GM18951 (cell line): ENCODE data around the gene STXBP1.

ENCODE experiments used
- POLR2A ChIP-seq: IDR thresholded peaks from 4 replicates; pipeline ENCODE4 v1.6.1; 2011; ENCODE audit warnings: mild to moderate bottlenecking; ENCODE audit not compliant: insufficient read length, insufficient read depth; ENCODE audit errors: extremely low read depth
- in situ Hi-C: fragments of 300-500 bp; cut with MboI; formaldehyde crosslinking; loops from one replicate; pipeline ENCODE4 v1.12.0; 2022; ENCODE audit warnings: low sequenced_read_pairs, mixed read lengths, inconsistent platforms; ENCODE audit not compliant: unreplicated experiment

STXBP1 gene

DNA sequence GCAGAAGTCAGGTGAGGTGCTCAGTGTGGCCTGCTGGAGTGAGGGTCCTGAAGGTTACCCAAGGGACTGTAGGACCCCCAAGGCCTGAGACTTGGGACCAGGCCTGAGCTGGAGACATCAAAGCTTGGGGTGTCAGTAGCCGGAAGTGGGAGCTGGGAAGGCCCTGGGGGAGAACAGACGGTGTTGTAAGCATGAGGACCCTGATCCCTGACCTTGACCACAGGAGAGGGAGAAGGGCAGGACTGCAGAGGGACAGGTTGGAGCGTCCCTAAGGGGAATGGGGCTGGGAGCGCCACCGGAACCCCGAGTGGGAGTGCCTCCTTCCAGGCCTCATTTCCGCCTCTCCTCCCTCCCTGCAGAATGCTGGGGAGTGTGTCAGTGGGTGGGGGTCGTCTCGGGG lies 104.3 kb downstream of the STXBP1 start:
- in situ Hi-C loops, result no loop called here
- no peak for TF ChIP-seq POLR2A

DNA sequence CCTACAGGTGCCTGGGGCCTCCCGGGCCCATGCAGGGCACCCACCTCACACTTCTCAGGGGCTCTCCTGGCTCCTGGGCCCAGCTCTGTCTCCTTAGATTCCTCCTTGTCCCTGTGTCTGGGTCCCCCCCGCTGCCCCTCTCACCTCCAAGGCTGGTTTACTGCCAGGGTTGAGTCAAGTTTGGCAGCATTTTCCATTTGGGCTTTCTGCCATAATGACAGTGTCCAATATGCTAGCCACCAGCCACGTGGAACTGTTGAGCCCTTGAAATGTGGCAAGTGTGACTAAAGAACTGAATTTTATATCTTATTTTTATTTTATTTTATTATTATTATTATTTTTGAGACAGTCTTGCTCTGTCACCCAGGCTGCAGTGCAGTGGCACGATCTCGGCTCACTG lies 105.7 kb downstream of the STXBP1 start:
- no peak for TF ChIP-seq POLR2A
- in situ Hi-C loops, result no loop called here

DNA sequence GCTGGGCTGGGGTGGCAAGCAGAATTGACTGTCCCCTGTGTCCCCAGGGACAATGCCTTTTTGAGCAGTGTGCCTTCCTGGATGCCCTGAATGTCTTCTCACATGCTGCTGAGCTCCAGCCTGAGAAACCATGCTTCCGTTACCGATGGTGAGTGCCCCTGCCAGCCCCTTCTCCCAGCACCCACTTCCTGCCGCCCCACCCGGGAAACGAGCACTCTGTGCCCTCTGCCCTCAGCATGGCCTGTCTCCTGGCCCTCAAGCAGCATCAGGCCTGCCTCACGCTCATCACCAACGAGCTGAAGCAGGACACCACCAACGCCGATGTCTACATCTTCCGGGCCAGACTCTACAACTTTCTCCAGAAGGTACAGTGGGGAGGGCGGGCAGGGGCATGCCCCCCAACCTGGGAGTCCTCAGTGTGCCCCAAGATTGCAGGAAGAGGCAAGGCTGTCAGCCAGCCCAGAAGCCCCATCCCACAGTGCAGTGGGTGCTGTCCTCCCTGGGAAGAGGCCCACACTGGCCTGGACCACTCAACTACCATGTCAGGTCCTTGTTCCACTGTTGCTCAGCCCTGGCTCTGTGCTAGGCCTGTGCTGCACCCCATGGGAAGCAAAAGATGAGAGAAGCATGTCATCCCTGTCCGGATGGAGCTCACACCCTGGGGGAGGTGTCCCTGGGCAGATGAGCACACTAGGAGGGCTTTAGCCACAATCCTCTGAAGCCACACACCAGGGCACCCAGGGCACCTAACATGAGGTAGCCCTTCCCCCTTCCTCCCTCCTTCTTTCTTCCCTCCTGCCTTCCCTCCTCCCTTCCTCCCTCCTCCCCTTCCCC lies 108.2 kb downstream of the STXBP1 start:
- no peak for TF ChIP-seq POLR2A
- in situ Hi-C loops, result no loop called here

DNA sequence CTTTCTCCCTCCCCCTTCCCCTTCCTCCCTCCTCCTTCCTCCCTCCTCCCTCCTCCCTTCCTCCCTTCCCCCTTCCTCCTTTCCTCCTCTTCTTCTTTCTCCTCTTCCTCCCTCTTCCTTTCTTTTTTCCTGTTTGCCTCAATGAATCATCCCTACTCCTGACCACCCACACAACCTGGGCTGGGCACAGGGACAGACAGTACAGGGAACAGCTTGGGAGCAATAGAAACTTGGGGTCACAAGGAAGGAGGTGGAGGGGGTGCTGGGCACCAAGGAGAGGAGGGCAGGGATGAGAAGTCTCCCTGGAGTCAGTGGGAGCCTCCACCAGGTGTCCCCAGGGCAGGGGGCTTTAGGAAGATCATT lies 108.8 kb downstream of the STXBP1 start:
- TF ChIP-seq POLR2A, result no peak
- in situ Hi-C loops, result no loop called here

DNA sequence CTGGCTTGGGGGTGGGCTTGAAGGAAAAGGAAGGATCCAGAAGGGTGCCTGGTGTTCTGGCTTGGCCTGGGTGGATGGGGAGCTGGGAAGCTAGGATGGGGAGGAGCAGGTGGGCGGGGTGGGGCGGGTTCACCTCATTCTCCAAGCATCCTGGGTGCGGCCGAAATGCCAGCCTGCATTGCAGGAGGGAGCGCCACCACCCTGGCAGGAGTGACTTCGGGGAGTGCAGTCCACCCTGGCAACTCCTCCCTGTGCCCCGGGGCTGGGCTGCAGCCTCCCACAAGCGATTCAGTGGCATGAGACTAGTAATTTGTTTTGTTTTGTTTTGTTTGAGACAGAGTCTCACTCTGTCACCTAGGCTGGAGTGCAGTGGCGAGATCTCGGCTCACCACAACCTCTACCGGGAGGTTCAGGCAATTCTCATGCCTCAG lies 109.3 kb downstream of the STXBP1 start:
- in situ Hi-C loops, result no loop called here

DNA sequence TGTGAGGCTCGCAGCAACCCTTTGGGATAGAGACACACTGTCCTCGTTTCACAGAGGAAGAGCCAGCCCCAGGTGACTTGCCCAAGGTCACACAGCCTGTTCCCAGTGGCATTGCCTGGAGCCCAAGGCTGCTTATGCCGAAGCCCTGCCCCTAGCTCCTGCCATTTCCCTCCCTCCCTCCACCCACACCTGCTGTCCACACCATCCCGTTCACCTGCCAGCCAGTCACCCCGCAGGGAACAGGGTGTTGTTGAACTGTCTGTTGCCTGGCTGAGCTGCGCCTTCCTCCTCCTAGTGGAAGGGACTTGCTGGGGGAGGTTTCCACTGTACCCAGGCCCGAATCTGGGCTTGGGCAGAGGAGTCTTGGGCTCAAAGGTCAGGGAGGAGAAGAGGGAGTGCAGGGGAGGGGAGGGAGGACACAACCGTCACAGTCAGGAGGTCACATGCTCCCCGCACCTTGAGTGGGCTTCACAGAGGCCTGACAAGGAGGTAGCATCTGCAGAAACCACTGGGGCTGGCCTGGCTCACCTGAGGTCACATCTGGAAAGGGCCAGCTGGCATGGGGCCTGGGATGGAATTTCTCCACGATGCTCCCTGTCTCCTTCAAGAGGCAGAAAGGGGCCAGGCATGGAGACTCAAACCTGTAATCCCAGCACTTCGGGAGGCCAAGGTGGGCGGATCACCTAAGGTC lies 110.1 kb downstream of the STXBP1 start:
- no peak for TF ChIP-seq POLR2A
- in situ Hi-C loops, result no loop called here

More for the DNA sequence above, 109.3 kb downstream of the STXBP1 start:
- TF ChIP-seq POLR2A, result no peak

DNA sequence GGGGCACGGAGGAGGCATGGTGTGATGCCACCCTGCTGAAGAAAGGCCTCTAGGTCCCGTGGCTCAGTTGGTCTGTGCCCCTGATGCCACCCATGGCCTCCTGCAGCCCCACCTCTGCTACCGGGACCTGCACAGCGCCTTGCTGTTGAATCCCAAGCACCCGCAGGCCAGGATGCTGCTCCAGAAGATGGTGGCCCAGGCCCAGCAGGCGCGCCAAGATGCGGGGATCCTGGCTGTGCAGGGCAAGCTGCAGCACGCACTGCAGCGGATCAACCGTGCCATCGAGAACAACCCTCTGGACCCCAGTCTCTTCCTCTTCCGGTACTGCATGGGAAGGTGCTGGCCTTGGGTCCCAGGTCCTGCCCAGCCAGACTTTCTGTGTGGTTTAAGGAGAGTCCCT lies 110.9 kb downstream of the STXBP1 start:
- no peak for TF ChIP-seq POLR2A
- in situ Hi-C loops, result no loop called here

DNA sequence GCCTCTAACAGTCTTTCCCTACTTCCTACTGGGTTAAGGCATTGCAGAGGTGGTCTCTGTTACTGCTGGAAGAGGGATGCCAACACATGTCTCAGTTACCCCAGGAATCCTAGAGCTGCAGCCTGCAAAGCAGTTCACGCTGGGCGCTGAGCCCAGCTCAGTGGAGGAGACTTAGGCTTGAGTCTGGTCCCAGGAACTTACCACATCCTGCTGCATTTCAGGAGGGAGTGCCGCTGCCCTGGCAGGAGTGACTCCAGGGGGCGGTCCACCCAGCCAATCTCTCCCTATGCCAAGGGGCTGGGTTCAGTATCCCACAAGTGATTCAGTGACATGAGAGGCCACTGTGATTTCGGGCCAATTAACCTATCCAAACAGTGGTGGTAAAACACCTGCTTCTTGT lies 111.4 kb downstream of the STXBP1 start:
- in situ Hi-C loops, result no loop called here
- TF ChIP-seq POLR2A, result no peak

DNA sequence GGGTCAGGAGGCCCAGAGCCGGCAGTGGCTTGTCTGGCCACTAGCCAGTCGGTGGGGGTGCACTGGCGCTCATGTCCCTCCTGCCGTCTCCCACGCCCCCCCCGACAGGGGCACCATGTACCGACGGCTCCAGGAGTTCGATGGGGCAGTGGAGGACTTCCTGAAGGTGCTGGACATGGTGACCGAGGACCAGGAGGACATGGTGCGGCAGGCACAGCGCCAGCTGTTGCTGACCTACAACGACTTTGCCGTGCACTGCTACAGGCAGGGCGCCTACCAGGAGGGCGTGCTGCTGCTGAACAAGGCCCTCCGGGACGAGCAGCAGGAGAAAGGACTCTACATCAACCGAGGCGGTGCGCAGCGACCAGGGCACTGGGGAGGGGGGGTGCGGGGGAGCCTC lies 111.9 kb downstream of the STXBP1 start:
- in situ Hi-C loops, result no loop called here
- TF ChIP-seq POLR2A, result no peak

DNA sequence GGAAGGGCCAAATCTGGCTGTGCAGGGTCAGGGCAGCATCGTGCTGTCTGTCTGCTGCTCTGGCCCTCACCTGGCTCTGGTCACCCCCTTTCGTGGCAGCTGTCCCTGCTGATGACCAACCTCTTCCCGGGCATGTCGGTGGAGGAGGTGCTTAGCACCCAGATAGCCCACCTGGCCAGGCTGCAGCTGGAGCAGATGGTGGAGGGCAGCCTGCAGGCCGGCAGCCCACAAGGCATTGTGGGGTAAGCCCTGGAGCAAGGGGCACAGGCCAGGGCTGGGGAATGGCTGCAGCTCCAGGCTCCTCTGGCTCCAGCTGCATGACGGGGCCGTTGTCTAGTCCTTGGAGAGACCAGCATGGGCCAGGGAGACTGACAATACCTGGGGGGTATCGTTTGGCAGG lies 114.8 kb downstream of the STXBP1 start:
- in situ Hi-C loops, result no loop called here
- TF ChIP-seq POLR2A, result no peak

DNA sequence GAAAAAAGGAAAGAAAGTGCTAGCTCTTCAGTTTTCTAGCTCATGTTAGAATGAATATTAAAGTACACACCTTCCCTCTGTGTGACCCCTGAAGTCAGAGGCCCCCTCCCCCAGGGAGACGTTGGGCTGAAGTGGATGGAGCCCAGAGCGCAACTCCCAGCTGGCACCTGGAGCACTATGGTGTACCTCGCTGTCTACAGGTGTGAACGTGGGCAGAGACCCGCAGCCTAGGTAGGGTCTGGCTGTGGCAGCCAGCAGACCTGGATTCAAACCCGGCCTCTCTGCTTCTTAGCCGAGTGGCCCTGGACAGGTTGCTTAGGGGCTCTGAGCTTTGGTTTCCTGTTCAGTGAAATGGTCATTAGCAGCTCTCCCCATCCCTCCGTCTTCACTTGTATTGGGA lies 116.7 kb downstream of the STXBP1 start:
- in situ Hi-C loops, result no loop called here
- TF ChIP-seq POLR2A, result no peak

DNA sequence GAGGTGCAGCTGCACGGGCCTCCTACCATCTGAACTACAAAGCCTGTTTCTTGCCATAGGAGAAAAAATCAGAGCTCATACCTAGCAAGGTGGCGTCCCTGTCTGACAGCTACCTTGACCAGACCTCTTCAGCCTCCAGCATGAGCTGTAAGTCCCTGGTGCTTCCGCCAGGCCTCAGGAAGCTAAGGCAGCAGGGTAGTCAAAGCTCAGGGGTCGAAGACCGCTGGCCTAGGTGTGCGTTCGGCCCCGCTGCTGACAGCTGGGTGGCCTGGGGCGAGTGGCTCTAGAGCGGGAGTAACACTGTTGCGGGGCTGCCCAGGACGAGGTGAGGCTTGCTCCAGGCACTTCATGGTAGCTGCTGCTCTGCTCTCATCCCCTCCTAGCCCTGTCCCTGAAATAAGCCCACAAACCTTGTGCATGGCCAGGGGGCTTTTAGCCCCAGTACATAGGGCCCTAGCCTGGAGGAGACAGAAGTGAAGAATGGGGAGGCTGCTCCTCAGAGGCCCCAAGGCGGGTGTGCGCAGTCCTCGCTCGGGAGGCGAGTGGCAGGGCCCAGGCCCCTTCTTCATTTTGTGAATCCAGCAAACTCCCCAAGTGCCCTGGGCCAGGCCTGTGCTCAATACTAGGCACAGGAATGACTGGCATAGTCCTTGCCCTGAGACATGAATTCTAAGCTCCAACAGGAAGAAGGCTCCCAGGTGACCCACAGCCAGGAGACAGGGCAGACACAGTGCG lies 117.6 kb downstream of the STXBP1 start:
- in situ Hi-C loops, result loop anchor here (10.0 kb wide), 1 partner anchor 185 kb away; the partner anchor contains the start of gene ST6GALNAC4
- no peak for TF ChIP-seq POLR2A

DNA sequence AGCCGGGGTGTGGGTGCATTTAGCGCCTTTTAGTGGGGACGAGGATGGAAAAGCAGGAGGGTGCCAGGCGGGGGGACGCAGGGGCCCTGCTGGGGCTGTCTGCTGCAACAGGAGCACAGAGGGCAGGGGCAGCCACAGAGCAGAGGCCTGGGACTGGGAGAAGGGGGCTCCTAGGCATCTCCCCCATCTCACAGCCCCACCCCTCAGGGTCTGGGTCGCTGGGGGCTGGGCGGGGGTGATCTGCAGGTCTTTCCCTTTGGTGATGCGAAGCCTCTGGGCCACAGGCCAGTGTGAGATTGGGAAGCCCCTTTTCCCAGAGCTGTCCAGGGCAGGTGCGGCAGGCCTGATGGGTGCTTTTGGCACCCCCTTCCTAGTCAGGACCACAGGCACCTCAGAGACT lies 118.2 kb downstream of the STXBP1 start:
- in situ Hi-C loops, result loop anchor here (10.0 kb wide), 1 partner anchor 185 kb away; the partner anchor contains the start of gene ST6GALNAC4
- no peak for TF ChIP-seq POLR2A
